Activated CD4-positive, alpha-beta T cell treated with anti-CD3 and anti-CD28 coated beads, Interleukin-2, amount 50 U/mL, for 48 hours (primary cell): ENCODE data around the gene ZBTB20.
"Not testable (repeated sequence)": the region's sequence is repeated elsewhere in the genome, so short reads cannot be mapped to it uniquely, and the experiment has no call there.

Source experiments
- DNase-seq, 2 experiments: peaks; one replicate each; pipeline ENCODE4 v3.0.0-alpha.2; 2020

Gene ZBTB20

DNA sequence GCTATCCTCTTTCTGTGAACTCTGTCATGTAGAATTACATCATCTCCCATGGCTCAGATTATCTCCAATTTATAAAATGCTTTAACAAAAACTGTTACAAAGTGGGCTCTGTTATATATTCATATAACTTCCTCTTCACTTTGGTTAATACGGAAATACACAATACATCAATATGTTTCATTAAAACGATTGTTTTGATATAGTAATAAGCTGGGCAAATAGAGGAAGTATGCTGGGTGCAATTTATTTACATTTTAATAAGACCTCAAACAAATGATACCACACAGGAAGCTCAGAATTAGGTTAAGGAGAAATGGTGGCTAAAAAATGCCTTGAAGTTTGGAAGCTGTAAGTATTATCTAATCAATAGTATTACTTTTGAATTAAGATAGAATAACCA, 331.0 kb downstream of the ZBTB20 start:
- no peak for DNase-seq

DNA sequence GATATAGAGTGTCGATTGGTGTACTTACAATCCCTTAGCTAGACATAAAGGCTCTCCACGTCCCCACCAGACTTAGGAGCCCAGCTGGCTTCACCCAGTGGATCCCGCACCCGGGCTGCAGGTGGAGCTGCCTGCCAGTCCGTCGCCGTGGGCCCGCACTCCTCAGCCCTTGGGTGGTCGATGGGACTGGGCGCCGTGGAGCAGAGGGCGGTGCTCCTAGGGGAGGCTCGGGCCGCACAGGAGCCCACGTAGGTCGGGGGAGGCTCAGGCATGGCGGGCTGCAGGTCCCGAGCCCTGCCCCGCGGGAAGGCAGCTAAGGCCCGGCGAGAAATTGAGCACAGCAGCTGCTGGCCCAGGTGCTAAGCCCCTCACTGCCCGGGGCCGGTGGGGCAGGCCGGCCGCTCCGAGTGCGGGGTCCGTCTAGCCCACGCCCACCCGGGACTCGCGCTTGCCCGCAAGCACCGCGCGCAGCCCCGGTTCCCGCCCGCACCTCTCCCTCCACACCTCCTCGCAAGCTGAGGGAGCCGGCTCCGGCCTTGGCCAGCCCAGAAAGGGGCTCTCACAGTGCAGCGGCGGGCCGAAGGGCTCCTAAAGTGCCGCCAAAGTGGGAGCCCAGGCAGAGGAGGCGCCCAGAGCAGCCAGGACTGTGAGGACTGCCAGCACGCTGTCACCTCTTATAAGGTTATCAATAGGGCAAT, 334.4 kb downstream of the ZBTB20 start:
- DNase-seq = not testable (repeated sequence)

DNA sequence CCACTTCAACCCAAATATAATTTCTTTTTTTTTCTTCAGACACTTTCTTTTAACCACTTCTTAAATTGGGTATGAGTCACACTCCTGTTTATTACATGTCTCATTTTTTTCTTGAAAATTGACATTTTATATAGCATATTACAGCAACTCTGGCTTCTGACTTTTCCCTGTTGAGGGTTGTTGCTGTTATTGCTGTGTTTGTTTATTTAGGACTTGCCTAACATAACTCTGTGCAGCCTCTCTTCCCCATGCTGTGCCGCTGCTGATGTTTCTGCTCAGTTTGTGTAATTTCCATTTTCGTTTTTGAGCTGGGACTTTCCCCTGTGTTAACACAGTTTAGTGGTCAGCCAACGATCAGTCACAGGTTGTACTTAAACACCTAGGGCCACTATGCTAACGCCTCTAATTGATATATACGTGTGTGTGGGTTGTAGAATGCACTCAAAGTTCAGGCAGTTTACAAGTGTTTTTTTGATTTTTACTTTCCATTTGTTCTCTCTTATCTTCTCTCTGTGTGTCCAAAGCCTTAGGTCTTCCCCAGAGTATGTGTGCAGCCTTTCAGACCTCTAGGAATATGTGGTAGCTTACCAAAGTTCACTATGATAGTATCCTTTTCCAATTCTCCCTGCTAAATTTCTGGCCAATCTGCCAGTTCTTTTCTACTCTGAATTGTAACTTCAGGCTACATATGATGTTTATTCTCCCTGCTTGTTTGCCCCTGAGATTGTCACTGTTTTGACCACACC, 337.2 kb downstream of the ZBTB20 start:
- no peak for DNase-seq

- no peak for DNase-seq
Measured at GRCh38 chr3:114804099-114804498, 343.0 kb downstream of the ZBTB20 start.

GRCh38 chr3:114803042-114803695, 343.9 kb downstream of the ZBTB20 start:
- no peak for DNase-seq

DNA sequence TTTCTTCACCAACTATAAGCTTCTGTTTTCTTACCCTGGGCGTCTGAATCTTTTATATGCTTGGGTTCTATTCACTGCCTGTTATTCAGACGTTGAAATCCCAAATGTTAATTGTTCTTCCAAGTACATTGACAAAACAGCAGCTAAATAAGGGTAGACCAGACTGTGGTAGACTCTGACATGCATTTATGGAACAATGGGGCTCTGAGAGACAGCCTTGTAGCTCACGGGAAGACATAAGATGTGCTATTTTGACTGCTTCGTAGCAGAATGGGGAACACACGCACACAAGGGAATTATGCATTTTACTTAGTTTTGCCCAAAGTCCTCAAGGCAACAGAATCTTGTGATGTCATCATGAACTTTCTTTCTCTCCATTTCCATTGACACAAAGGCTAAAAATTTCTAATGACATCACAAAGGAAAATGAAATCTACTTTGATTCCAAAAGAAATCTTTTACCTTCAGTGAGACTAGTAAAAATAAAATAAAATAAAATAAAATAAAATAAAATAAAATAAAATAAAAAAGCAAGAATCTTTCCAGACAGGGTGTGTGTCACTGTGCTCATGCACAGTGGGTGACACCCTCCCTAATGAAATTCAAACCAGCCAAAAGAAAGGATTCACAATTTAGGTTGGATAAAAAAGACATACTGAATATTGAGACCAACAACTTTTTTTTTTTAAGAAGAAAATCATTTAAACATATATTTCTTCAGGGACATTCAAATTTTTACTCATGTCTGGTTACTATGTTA, 346.6 kb downstream of the ZBTB20 start:
- DNase-seq = no peak

DNA sequence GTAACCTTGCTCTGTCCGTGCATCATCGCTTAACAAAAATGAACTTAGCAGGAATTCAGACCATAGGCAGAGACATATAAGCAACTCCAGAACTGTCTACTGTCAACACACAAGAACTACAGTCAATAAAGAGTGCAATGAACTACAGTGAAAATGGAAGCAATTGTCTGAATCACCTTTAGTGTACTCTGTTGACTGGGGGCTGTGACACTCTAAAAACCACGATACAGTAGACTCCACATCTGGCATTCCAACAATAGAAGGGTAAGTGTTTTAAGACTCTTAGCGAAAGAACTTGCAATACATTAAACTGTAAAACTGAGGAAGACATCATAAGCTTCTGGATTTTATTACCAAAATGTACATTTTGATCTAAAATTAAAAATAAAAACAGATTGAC, 347.3 kb downstream of the ZBTB20 start:
- no peak for DNase-seq

DNA sequence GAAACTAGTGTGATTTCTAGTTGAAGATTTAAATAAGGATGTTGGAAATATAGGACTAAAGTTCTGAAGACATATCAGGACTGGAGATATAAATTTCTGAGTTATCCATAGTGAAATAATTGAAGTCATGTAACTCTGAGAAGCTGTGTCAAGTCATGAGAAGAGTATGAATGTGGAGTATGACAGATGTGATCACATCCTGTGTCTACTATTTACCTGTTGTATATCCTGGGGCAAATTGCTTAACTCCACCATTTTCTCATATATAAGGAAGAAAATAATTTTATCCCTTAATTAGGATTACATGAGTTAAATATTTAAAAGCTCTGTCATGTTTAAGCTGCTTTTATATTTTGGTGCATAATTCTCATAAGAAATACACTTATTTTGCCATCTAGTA, 350.3 kb downstream of the ZBTB20 start:
- DNase-seq = no peak

DNA sequence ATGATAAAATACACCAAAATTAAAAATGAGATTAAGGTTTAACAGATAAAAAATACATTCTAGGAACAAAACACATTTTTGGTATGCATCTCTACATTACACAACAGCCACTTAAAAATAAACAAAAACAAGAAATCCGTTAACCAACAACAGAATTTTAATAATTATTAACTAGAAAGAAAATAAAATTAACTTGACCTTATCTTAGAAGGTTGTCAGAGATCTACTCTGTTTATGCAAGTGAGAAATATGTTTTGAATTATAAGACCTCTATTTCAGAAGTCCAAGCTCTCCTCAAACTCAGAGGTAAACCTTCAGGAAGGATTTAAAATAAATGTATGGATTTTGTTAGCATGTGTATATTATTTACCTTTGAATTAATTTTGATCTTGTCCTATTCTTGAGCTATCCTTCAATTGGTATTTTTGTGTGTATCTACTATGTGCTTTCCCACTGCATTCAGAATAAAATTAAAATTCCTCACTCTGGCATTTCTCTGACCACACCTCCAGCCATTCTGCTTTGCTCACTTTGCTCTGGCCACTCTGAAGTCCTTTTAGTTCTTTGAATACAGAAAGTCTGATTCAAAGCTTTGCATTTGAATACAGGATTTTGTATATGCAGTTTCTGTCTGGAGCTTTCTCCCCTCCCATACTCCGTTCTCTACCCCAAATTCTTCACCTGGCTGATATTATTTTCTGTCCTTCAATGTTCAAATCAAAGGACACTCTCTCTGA, 352.0 kb downstream of the ZBTB20 start:
- DNase-seq = no peak

GRCh38 chr3:114792159-114792918, 354.7 kb downstream of the ZBTB20 start:
- no peak for DNase-seq

GRCh38 chr3:114790752-114791151, 356.3 kb downstream of the ZBTB20 start:
- no peak for DNase-seq

DNA sequence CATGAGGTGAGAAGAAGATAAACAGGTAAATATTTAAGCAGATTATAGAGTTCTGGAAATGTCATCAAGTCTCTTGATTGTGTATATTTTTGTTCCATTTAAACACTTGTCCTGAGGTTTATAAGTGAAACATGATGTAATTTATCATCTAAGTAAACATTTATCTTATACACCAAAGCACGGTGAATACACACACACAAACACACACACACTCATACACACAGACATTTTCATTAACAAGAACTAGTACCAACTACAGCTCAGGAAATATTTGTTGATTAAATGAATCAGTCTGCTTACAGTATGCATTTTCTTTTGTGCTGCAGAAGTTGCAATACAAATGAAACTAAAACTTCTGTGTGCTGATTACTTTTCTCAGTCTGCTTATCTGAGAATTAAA, 357.3 kb downstream of the ZBTB20 start:
- DNase-seq = no peak

GRCh38 chr3:114775395-114775794, 371.7 kb downstream of the ZBTB20 start:
- DNase-seq = no peak

DNA sequence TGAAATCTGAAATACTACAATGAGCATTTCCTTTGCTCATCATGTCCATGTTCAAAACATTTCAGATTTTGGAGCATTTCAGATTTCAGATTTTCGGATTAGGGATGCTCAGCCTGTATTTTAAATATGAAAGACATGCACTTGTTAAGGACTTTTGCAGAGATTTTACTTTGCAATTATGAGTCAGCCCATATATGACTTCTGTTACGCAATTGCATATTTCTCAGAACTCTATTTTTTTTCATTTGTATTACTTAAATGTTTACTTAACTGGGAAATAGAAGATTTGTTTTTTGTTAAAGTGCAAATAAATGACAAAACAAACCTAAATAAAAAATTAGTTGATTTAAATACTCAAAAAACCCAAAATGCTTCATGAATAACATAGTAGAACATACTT, 376.2 kb downstream of the ZBTB20 start:
- no peak for DNase-seq

- DNase-seq = no peak
Measured at GRCh38 chr3:114764056-114764492, 383.0 kb downstream of the ZBTB20 start.

GRCh38 chr3:114762144-114762543, 384.9 kb downstream of the ZBTB20 start:
- DNase-seq = no peak

DNA sequence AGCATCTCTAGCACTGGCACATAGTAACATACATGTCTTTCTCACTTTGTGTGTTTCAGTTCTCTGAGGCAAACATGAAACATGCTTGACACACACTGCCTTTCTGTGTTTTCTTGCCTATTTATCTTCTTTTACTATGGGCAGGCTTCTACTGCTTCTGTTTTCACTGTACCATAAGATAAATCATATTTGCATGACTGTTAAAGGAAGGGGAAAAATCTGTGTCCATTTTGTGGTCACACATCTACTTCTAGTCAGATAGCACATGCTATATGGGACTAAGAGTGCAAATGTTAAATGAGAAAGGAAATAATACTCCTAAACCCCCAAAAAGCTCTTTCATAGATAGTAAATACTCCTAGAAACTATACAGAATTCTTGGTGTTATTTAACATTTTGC, 386.4 kb downstream of the ZBTB20 start:
- no peak for DNase-seq

- DNase-seq = no peak
Measured at GRCh38 chr3:114758831-114759699, 388.0 kb downstream of the ZBTB20 start.

DNA sequence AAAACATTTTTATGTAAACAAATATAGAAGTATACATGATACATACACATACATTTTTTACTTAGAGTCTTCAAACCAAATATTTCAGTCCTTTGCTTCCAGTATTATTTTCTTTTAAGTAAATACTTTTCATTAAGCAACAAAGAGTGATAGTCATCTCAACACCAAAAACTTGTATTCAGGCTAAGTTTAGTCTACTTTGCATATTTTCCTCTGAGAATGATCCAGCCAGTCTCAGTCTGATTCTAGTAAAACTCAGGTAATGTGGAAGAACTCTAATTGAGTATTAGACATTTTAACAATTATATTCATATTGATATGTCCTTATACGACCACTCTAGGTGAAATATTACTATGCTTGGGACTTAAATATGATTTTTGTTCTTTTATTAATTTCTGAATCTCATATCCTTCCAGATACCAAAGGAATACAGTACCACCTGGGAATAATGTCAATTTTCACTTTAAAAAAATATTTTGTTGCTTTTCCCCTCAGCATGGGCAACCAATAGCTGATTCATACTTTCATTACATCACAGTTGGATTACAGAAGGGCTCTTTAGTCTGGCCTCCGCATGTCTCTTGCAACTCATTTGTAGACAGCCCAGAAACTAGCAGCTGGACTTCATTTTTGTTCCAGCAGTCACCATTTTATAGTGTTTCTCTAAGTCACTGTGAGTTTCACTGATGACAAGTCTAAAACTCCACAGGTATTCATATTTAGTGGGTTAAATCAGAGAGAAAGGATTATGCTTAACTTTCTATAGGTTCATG, 390.4 kb downstream of the ZBTB20 start:
- DNase-seq = no peak

DNA sequence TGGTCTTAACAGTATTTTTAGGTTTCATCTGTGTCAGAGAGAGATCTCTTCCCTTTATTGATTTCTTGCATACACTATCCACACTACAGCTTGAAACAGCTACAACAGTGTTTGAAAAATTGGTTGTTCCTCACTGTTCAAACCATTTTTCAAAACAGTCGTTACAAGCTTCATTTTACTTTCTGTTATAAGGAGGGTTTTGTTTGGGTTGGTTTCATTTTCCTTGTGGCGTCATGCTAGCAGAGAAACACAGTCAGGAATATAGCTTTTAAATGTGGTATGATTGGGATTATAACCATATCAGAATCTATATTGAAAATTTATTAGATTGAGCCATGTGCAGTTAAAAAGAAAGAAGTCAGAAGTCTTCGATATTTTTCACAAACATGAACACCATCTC, 400.6 kb downstream of the ZBTB20 start:
- DNase-seq = no peak
